Measurements from ENCODE around the gene JAZF1.
"Not testable (repeated sequence)": the region's sequence is repeated elsewhere in the genome, so short reads cannot be mapped to it uniquely, and the experiment has no call there.

Gene JAZF1

GRCh38 chr7:27897001-27897400, 283.6 kb downstream of the JAZF1 start:
- no peak for DNase-seq

- DNase-seq = no peak
Measured at GRCh38 chr7:27895551-27895950, 285.0 kb downstream of the JAZF1 start.

GRCh38 chr7:27890205-27890849, 290.3 kb downstream of the JAZF1 start:
- DNase-seq = no peak

- DNase-seq = no peak
Measured at GRCh38 chr7:27889800-27890199, 290.8 kb downstream of the JAZF1 start.

- DNase-seq = no peak
Measured at GRCh38 chr7:27888736-27889135, 291.9 kb downstream of the JAZF1 start.

- DNase-seq = not testable (repeated sequence)
Measured at GRCh38 chr7:27886710-27887109, 293.9 kb downstream of the JAZF1 start.

- no peak for DNase-seq
Measured at GRCh38 chr7:27885652-27886051, 294.9 kb downstream of the JAZF1 start.

- no peak for DNase-seq
Measured at GRCh38 chr7:27883696-27884095, 296.9 kb downstream of the JAZF1 start.

- DNase-seq = no peak
Measured at GRCh38 chr7:27876756-27877155, 303.8 kb downstream of the JAZF1 start.

GRCh38 chr7:27875832-27876231, 304.8 kb downstream of the JAZF1 start:
- no peak for DNase-seq

GRCh38 chr7:27875061-27875460, 305.5 kb downstream of the JAZF1 start:
- DNase-seq = no peak

- DNase-seq = no peak
Measured at GRCh38 chr7:27873981-27874957, 306.3 kb downstream of the JAZF1 start.

- no peak for DNase-seq
Measured at GRCh38 chr7:27872356-27873275, 308.0 kb downstream of the JAZF1 start.

- no peak for DNase-seq
Measured at GRCh38 chr7:27871866-27872265, 308.7 kb downstream of the JAZF1 start.

- DNase-seq = no peak
Measured at GRCh38 chr7:27871086-27871485, 309.5 kb downstream of the JAZF1 start.

- no peak for DNase-seq
Measured at GRCh38 chr7:27870595-27870994, 310.0 kb downstream of the JAZF1 start.

- DNase-seq = no peak
Measured at GRCh38 chr7:27869056-27869455, 311.5 kb downstream of the JAZF1 start.

GRCh38 chr7:27868131-27868550, 312.5 kb downstream of the JAZF1 start:
- DNase-seq = no peak

GRCh38 chr7:27866828-27867672, 313.5 kb downstream of the JAZF1 start:
- no peak for DNase-seq

- DNase-seq = no peak
Measured at GRCh38 chr7:27866256-27866655, 314.3 kb downstream of the JAZF1 start.

- DNase-seq = no peak
Measured at GRCh38 chr7:27863880-27864279, 316.7 kb downstream of the JAZF1 start.

- DNase-seq = no peak
Measured at GRCh38 chr7:27861747-27862146, 318.8 kb downstream of the JAZF1 start.

Measured in activated effector memory CD4-positive, alpha-beta T cell treated with anti-CD3 and anti-CD28 coated beads, Interleukin-2, amount 50 U/mL, for 16 hours (primary cell).